OCI-LY3 (cell line): ENCODE data around the gene MAP6D1.

Experiments used
- CTCF ChIP-seq: fragments of 200-600, 300-600 bp; sonication (generic); IDR thresholded peaks from 2 replicates; pipeline ENCODE4 v1.5.1; 2014; ENCODE audit warnings: antibody characterized with exemption, low read length, low read depth
- EZH2phosphoT487 ChIP-seq: fragments of 200-600 bp; shearing (Covaris generic); IDR thresholded peaks from 2 replicates; pipeline ENCODE4 v1.6.1; 2018; ENCODE audit warnings: antibody characterized with exemption, mixed run types, low read depth

- TF ChIP-seq CTCF (no peak), EZH2phosphoT487 (no peak)
These were observed at the start of gene MAP6D1 for GRCh38 chr3:183825456-183826161.
